ENCODE results near the gene ILF3.

The ILF3 gene

DNA sequence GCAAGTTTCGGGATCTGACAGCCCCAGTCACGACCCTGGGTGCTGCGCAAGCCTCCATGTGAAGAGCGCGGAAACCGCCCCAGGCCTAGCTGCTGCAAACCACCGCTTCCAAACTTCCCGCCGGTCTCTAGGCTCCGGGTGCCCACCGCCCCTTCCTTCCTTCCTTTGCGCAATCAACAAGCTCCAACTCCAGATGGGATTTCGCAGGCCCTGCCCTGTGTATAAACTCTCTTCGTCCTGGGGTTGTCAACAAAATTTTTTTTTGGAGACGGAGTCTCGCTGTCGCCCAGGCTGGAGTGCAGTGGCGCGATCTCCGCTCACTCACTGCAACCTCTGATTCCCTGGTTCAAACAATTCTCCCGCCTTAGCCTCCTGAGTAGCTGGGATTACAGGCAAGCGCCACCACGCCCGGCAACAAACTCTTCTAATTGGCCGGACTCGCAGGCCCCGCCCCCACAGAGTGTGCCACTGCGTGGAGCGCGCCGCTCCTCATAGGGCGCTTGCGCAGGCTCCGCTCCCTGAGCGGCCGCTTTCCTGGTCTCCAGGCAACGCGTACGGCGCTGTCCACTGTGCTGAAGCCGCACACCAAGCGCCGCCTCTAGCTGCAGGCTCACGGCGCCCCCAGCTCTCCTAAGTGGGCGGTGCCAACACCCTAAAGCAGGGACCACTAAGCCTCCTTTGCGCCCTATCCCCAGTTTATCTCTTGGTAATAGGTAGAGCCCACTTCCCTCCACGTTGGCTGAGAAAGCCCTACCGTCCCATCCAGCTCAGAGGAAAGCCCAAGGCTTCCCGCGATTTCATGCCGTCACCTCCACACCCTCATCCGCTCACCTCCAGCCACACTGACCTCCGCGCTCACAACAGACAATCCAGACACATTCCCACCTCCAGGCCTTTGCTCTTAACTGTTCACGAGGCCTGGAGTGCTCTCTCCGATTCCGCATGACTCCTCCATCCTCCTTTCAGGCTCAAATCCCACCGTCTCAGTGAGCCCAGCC is 41.6 kb downstream of the ILF3 start:
- DNase-seq (ENCODE audit: low spot score) = peak; percentile 86

GRCh38 chr19:10699650-10700335 is 45.6 kb downstream of the ILF3 start:
- peak; percentile 75 for DNase-seq (ENCODE audit: low spot score)

GRCh38 chr19:10701955-10702525 is 47.9 kb downstream of the ILF3 start:
- no peak for DNase-seq (ENCODE audit: low spot score)

DNA sequence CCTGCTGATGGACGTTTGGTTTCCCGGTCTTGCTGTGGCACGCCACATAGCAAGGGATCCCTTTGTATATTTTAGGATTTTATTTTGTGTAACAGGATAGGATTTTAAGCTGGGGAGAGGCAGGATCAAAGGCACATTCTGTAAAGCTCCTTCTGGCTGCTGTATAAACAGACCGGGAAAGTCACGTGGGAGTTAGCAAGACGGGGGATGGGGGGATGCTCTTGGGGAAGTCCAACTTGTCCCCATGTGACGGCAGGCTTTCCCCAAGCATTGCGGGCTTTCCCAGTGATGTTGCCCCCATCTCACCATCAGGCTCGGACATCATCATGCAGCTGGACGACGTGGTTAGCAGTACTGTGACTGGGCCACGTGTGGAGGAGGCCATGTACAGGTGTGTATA is 52.8 kb downstream of the ILF3 start:
- DNase-seq (ENCODE audit: low spot score) = no peak

DNA sequence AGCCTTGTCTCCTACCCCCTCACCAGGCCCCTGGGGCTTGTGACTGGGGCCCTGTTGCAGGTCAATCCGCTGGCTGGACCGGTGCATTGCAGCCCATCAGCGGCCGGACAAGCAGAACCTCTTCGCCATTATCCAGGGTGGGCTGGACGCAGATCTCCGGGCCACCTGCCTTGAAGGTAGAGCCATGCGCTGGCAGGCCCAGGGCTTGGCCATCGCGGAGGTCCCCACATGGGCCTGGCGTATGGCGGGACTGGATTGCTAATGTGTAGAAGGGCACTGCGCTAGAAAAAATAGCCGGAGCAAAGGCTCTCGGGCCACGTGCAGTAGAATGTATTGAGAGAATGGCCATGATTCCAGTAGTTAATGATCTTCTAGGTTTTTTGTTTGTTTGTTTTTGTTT is 53.3 kb downstream of the ILF3 start:
- no peak for DNase-seq (ENCODE audit: low spot score)

- DNase-seq (ENCODE audit: low spot score) = no peak
Observed at GRCh38 chr19:10708291-10708690, 54.1 kb downstream of the ILF3 start.

DNA sequence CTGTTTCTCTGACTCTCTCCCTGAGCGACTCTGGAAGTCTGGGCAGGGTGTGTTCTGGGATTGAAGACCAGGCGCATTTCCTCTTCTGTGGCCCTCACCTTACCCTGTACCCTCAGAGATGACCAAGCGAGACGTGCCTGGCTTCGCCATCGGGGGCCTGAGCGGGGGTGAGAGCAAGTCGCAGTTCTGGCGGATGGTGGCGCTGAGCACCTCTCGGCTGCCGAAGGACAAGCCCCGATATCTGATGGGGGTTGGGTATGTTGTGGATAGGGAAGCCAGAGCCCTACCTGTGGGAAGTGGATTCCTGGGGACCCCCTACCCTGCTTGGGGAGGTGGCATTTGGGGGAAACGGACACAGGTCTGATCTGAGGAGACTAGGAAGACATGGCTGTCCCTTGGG is 57.9 kb downstream of the ILF3 start:
- no peak for DNase-seq (ENCODE audit: low spot score)

DNA sequence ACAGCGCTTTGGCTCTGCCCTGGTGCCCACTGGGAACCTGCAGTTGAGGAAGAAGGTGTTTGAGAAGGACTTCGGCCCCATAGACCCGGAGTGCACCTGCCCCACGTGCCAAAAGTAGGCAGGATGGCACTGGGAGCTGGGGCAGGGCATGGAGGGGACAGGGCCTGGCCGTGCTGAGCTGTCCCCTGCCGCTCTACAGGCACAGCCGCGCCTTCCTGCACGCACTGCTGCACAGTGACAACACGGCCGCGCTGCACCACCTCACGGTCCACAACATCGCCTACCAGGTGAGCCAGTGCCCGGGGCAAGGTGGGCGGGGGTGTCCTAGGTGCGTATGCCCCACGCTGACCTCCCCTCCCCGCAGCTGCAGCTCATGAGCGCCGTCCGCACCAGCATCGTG is 58.6 kb downstream of the ILF3 start:
- DNase-seq (ENCODE audit: low spot score) = no peak

DNA sequence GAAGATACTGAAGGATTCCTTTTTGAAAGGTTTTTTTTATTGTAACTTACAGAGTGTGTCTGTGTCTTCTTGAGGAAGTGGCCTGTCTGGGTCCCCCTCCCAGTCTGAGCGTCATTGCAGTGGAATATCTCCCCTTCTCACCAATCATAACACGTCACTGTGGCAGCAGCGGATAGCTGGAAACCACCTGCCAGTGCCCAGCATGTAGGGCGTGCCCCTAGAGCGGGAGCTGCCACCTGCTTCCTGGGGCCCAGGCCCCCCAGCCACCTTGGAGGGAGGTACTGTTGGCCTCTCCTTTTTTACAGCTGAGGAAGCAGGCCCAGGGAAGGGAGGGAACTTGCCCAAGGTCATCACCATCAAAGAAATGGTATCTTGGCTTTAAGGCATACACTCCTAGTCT is 59.2 kb downstream of the ILF3 start:
- DNase-seq (ENCODE audit: low spot score) = no peak

- no peak for DNase-seq (ENCODE audit: low spot score)
Observed at GRCh38 chr19:10717054-10717355, 62.9 kb downstream of the ILF3 start.

DNA sequence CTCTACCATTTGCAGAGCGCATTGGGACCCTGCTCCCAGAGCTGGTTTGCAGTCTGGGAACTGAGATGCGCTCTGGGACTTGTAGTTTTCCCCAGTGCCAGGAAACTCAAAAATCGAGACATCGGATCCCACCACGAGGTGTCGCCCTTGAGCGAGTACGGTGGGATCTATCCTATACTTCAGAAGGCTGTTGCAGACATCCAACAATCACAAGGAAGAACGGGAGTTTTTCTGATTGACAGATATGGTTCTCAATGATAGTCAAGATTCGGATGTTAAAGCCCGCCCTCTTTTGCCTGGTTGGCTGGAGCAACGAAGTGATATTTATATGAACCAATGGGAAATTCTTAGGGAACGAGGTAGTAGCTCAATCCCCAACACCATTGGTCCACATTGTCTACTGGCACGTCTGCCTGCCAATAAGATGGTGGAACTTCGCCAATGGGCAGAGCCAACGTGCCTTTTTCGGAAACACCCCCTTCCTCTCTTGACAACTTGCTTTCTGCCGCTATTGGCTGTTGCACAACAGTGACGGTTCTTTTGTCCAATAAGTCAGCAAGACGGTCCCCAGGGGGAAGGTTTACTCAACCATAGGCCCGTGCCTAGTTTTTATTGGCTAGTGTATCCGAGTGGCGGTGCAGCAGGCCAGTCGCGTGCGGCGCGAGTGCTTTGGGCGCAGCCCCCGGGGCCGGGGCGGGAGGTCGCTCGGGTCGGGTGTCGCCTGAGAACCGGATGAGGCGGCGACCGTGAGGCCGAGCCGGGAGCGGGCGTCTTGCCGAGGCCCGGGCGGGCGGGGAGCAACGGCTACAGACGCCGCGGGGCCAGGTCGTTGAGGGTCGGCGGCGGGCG is 63.4 kb downstream of the ILF3 start, which contains the start of gene DNM2:
DNM2 (plus strand) TSS at position 724 of the 849 bp plus-strand sequence. CDS start 164 bp downstream, outside the sequence.
- peak; percentile 100 for DNase-seq (ENCODE audit: low spot score)

DNA sequence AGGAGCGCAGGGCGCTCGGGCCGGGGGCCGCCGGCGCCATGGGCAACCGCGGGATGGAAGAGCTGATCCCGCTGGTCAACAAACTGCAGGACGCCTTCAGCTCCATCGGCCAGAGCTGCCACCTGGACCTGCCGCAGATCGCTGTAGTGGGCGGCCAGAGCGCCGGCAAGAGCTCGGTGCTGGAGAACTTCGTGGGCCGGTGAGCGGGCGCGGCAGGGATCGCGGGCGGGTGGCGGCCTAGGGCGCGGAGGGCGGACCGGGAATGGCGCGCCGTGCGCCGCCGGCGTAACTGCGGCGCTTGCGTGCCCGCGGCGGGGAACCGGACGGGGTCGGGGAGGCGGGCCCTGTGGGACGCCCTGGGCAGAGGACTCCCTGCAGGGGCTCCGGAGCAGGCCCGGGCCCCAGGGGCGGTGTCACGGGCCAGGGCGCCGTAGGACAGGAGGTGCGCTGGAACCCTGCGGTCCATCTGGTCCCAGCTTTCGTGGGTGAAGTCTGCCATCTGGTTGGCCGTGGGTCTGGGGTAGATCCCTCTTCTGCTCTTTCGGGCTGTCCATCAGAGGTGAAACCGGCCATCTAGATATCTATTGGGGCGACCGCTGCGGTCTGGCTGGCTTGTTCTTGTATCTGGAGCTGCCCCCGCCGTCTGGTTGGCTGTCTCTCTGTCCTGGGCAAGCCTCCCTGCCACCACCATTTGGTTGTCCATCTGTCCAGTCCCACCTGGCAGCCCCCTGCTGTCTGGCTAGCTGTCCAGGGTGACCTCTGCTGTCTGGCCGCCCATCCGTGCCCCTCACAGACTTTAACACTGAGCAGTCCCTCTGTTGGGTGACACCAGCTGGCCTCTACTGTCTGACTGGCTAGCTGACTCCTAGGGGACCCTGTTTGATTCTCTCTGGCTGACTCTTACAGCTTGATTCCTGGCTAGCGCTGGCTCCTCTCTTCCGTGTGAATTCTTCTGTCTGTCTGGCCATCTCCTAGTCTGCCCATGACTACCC is 64.4 kb downstream of the ILF3 start:
- peak; percentile 33 for DNase-seq (ENCODE audit: low spot score)

- no peak for DNase-seq (ENCODE audit: low spot score)
Observed at GRCh38 chr19:10719466-10719961, 65.4 kb downstream of the ILF3 start.

DNA sequence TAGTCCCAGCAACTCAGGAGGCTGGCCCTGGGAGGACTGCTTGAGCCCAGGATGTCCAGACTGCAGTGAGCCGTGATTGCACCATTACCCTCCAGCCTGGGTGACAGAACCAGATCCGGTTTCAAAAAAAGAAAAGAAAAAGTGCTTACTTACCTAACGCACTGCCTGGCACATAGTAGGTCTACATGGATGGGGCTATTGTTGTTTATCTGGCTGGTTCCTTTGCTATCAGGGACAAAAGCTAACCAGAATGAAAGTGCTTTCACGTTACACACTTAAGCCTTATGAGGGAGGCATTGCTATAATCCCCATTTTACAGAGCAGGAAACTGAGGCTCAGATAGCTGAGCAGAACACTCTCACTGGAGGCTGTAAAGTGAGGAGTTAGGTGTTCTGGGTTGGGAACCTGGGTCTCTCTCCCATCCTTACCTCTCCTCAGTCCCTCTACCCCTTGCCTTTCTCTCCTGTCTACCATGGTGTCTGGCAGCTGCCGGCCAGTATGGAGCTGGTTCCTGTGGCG is 66.5 kb downstream of the ILF3 start:
- no peak for DNase-seq (ENCODE audit: low spot score)

GRCh38 chr19:10723591-10723990 is 69.4 kb downstream of the ILF3 start:
- no peak for DNase-seq (ENCODE audit: low spot score)

GRCh38 chr19:10724573-10725071 is 70.5 kb downstream of the ILF3 start:
- no peak for DNase-seq (ENCODE audit: low spot score)

- DNase-seq (ENCODE audit: low spot score) = no peak
Observed at GRCh38 chr19:10725415-10725814, 71.3 kb downstream of the ILF3 start.

DNA sequence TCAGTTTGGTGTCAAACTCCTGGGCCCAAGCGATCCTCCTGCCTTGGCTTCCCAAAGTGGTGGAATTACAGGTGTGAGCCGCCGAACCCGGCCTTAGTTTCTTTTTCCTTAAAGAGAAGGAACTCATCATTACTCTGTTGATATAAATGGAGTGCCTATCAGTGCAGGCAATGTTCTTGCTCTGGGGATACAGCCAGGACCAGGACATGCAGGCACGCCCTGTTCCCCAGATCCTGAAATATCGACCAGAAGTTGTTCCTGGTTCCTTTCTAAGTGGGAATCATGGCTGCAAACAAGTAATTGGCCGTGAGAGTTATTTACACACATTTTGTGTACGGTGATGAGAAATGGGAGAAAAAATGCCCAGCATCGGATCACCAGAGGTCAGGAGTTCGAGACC is 72.1 kb downstream of the ILF3 start:
- DNase-seq (ENCODE audit: low spot score) = no peak

DNA sequence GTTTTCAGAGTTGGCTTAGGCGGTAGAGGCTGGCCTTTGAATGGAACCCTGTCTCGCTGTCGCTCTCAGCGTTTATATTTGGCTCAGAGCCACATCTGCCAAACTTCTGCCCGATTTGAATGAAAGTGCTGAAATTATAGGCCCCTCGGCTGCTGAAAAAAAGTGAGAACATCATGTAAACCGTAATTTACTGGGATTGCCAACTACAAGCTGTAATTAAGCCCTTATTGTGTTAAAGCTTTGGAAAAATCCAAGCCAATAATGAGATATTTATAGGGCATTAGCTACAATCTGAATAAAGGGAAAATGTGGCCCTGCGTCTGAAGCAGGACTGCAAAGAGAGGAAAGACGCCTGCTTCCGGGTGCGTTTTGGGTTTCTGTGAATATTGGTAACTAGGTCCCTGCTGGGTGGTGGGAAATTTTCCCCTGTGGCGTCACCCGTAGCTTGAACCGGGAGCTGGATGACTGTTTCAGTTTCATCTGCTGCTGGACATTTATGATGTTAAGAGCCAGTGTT is 73.6 kb downstream of the ILF3 start:
- DNase-seq (ENCODE audit: low spot score) = no peak

- no peak for DNase-seq (ENCODE audit: low spot score)
Observed at GRCh38 chr19:10729411-10729810, 75.3 kb downstream of the ILF3 start.
